ENCODE measurements around the gene SEC14L5.
"Not testable (repeated sequence)": the region's sequence is repeated elsewhere in the genome, so short reads cannot be mapped to it uniquely, and the experiment has no call there.

The SEC14L5 gene

DNA sequence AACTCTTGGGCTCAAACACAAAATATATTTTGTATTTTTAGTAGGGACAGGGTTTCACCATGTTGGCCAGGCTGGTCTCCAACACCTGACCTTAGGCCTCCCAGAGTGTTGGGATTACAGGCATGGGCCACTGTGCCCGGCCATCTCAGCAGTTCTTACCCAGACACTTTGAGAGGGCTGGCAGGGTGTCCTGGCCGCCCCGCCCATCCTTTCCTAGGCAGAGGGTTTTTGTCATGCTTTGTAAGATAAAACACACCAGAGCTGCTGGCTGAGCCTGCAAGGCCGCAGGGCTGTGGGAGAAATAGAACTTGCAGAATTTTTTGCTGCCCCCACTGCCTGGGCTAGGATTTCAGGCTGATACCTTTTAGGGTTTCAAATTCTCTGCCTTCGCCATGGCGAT lies 29.9 kb upstream of the SEC14L5 start:
- no peak for DNase-seq (ENCODE audit: low read depth)
- no peak overlapping the region for H3K4me3 ChIP-seq (ENCODE audit: low read depth, low read length)
- TF ChIP-seq, protein P1, sequence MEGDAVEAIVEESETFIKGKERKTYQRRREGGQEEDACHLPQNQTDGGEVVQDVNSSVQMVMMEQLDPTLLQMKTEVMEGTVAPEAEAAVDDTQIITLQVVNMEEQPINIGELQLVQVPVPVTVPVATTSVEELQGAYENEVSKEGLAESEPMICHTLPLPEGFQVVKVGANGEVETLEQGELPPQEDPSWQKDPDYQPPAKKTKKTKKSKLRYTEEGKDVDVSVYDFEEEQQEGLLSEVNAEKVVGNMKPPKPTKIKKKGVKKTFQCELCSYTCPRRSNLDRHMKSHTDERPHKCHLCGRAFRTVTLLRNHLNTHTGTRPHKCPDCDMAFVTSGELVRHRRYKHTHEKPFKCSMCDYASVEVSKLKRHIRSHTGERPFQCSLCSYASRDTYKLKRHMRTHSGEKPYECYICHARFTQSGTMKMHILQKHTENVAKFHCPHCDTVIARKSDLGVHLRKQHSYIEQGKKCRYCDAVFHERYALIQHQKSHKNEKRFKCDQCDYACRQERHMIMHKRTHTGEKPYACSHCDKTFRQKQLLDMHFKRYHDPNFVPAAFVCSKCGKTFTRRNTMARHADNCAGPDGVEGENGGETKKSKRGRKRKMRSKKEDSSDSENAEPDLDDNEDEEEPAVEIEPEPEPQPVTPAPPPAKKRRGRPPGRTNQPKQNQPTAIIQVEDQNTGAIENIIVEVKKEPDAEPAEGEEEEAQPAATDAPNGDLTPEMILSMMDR (IDR thresholded peaks at IDR 0.05; ENCODE audit: control insufficient read depth, extremely low read depth, insufficient read depth), result no peak

GRCh38 chr16:4929619-4930018 lies 28.5 kb upstream of the SEC14L5 start:
- DNase-seq (ENCODE audit: low read depth), result not testable (repeated sequence)

GRCh38 chr16:4931381-4931780 lies 26.7 kb upstream of the SEC14L5 start:
- no peak overlapping the region for H3K4me3 ChIP-seq (ENCODE audit: low read depth, low read length)
- no peak for DNase-seq (ENCODE audit: low read depth)
- TF ChIP-seq, protein P1 (IDR thresholded peaks at IDR 0.05; ENCODE audit: control insufficient read depth, extremely low read depth, insufficient read depth), result no peak

More at GRCh38 chr16:4929619-4930018, 28.5 kb upstream of the SEC14L5 start:
- H3K4me3 ChIP-seq (ENCODE audit: low read depth, low read length), result not testable (repeated sequence)

DNA sequence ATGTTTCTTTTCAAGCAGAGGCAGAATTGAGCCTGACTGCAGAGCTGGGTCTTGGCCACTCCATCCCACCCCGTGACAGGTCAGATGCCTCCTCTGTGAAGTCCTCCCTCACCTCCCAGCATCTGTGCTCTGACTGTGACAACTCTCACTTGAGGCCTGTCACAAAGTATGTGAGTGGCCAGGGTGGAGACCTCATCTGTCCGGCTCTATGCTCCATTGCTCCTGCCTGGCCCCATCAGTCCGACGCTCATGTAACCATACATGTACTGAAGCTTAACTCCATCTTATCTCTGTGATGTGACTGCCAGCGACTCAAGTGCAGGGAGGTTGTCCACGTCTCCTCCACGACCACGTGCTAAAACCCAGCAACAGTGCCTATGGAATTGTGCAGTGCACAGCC lies 24.7 kb upstream of the SEC14L5 start:
- no peak overlapping the region for H3K4me3 ChIP-seq (ENCODE audit: low read depth, low read length)
- no peak for DNase-seq (ENCODE audit: low read depth)
- TF ChIP-seq, protein P1 (IDR thresholded peaks at IDR 0.05; ENCODE audit: control insufficient read depth, extremely low read depth, insufficient read depth), result no peak

- TF ChIP-seq, protein P1 (IDR thresholded peaks at IDR 0.05; ENCODE audit: control insufficient read depth, extremely low read depth, insufficient read depth), result no peak
- DNase-seq (ENCODE audit: low read depth), result no peak
- H3K4me3 ChIP-seq (ENCODE audit: low read depth, low read length), result no peak overlapping the region
These were observed 24.2 kb upstream of the SEC14L5 start for GRCh38 chr16:4933871-4934395.

GRCh38 chr16:4934591-4934990 lies 23.5 kb upstream of the SEC14L5 start:
- no peak overlapping the region for H3K4me3 ChIP-seq (ENCODE audit: low read depth, low read length)
- TF ChIP-seq, protein P1 (IDR thresholded peaks at IDR 0.05; ENCODE audit: control insufficient read depth, extremely low read depth, insufficient read depth), result no peak
- DNase-seq (ENCODE audit: low read depth), result no peak

DNA sequence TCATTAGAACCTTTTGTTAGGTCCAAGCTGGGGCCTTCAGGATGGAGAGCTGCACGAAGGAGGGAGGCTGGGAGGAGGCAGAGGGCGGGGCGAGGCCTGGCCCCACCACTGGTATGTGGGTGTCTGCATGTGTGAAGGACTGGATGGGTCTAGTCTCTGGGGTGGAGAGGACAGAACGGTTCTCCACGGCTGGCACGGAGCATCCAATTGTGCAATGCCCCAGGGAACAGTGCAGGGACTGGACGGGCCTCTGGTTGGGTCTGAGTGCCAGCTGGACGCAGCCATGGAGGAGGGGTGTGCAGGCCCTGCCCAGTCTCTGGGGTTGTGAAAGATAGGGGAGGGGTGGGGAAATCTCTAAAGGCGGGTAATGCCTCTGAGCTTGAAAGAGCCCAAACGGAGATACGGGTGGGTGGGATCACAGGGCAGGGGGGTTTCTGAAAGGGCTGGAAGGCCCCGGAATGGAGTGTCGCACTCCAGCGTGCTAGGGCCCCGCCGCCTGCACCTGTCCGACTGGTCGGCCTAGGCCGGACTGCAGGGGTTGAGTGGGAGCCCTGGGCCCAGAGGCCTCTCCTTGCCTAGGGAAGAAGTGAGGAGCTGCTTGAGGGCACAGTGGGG lies 22.8 kb upstream of the SEC14L5 start:
- DNase-seq (ENCODE audit: low read depth), result no peak
- H3K4me3 ChIP-seq (ENCODE audit: low read depth, low read length), result no peak overlapping the region
- TF ChIP-seq, protein P1 (IDR thresholded peaks at IDR 0.05; ENCODE audit: control insufficient read depth, extremely low read depth, insufficient read depth), result no peak

Measured in LNCaP clone FGC (cell line).